Activated B cell treated with CpG ODN at 0.5 μM for 24 hours (primary cell): ENCODE measurements around the gene SAMD4A. TPM values are rescaled to one million over a fixed set of nuclear protein-coding genes. Genes with fewer than 3 reads are reported as not detected.

Source experiments
- total RNA-seq: library from RNA; stranded (reverse); gene quantifications from 2 replicates; pipeline ENCODE4 v1.2.3, GENCODE V29; 2022

The SAMD4A gene
- total RNA-seq, 1 donor from 2014 or later: 8.7 TPM

Other genes starting within 250 kb of the SAMD4A start
- gene CDKN3, start 170.1 kb upstream of the SAMD4A start, total RNA-seq: 0.91 and 1.6 TPM in 2 replicates
- 40.6 and 43.5 TPM in 2 replicates for gene CNIH1, start 125.8 kb upstream of the SAMD4A start, total RNA-seq
- gene GMFB, start 78.1 kb upstream of the SAMD4A start, total RNA-seq: 39.5 and 43.0 TPM in 2 replicates
- gene CGRRF1, start 57.2 kb upstream of the SAMD4A start, total RNA-seq: 11.9 and 14.1 TPM in 2 replicates